ENCODE data around the gene CABYR.

GRCh38 chr18:24114924-24115549, 23.8 kb upstream of the CABYR start:
- TF ChIP-seq GATA2 (IDR thresholded peaks at IDR 0.05; ENCODE audit: low read depth, low read length) (no peak), GATA3 (IDR thresholded peaks at IDR 0.05; ENCODE audit: low read depth, low read length) (no peak)

Measured in SH-SY5Y (cell line).